ENCODE data around the gene CHPF2. TPM values are rescaled to one million over a fixed set of nuclear protein-coding genes. Genes with fewer than 3 reads are reported as not detected.

CHPF2 gene
- total RNA-seq, 4 donors from 2014 or later: 11.1 to 16.1 (median 14.1) TPM

DNA sequence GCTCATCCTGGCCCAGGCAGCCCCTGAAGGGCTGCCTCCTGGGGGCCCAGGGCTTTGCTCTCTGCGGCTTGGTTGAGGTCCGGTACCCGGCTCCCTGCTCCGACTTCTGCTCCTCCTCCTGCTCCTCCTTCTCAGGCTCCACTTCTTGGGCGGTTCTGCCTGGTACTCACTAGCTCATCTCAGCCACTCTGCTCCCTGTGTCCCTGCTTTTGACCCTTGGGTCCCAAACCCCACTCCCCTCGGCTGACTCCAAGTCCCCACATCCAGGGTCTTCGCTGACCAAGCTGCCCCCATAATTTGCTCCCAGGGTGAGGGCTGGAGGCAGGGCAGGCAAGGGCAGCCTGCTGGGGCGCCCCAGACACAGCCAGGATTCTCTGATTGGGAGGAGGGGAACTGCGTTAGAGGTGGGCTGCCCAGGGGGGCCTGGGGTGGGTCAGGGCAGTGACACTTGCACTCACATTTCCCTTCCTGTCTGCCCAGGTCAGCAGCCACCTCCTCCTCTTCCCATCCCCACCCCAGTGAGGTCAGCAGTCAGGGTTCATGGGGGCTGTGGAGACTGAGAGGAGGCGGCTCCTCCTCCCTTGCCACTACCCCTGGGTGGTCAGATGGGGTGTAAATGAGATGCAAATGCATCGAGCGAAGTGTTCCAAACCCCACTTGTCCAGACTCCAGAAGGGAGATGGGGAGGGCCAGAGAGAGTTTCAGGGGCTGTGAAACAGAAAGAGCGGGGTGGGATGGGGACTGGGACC is 14.0 kb downstream of the CHPF2 start:
- intact Hi-C loops (cut with DNase I; ENCODE audit: low total_unique reads): loop anchor here (2.0 to 10.0 kb wide), 7 partner anchors 19 to 881 kb away; partner anchors contain the start of genes ABCB8, ABCF2, FASTK and REPIN1
- peaks cover 0 to 17% of the 10 kb centered on the region in 2 donors for H3K36me3 ChIP-seq
- ATAC-seq (no peak), DNase-seq (peak in 1 of 2 donors; percentile 24)
- H3K27ac ChIP-seq: peak overlapping the region; percentile 92 to 100 (median 98)
- no peaks in the 10 kb centered on the region for H3K9me3 ChIP-seq
- H3K27me3 ChIP-seq: no peaks in the 10 kb centered on the region
- H3K4me3 ChIP-seq: peak overlapping the region; percentile 18 to 94 (median 64)
- peaks cover 60 to 67% of the 10 kb centered on the region in 2 donors for H3K4me1 ChIP-seq
- no peak for TF ChIP-seq POLR2A (IDR thresholded peaks at IDR 0.05)
- TF ChIP-seq, protein P1, sequence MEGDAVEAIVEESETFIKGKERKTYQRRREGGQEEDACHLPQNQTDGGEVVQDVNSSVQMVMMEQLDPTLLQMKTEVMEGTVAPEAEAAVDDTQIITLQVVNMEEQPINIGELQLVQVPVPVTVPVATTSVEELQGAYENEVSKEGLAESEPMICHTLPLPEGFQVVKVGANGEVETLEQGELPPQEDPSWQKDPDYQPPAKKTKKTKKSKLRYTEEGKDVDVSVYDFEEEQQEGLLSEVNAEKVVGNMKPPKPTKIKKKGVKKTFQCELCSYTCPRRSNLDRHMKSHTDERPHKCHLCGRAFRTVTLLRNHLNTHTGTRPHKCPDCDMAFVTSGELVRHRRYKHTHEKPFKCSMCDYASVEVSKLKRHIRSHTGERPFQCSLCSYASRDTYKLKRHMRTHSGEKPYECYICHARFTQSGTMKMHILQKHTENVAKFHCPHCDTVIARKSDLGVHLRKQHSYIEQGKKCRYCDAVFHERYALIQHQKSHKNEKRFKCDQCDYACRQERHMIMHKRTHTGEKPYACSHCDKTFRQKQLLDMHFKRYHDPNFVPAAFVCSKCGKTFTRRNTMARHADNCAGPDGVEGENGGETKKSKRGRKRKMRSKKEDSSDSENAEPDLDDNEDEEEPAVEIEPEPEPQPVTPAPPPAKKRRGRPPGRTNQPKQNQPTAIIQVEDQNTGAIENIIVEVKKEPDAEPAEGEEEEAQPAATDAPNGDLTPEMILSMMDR (IDR thresholded peaks at IDR 0.05 in 4 of 5, conservative IDR thresholded peaks at IDR 0.05 in 1 of 5): no peak
- in situ Hi-C loops (cut with MboI; ENCODE audit: low sequenced_read_pairs in 4 of 4): no loop called here

DNA sequence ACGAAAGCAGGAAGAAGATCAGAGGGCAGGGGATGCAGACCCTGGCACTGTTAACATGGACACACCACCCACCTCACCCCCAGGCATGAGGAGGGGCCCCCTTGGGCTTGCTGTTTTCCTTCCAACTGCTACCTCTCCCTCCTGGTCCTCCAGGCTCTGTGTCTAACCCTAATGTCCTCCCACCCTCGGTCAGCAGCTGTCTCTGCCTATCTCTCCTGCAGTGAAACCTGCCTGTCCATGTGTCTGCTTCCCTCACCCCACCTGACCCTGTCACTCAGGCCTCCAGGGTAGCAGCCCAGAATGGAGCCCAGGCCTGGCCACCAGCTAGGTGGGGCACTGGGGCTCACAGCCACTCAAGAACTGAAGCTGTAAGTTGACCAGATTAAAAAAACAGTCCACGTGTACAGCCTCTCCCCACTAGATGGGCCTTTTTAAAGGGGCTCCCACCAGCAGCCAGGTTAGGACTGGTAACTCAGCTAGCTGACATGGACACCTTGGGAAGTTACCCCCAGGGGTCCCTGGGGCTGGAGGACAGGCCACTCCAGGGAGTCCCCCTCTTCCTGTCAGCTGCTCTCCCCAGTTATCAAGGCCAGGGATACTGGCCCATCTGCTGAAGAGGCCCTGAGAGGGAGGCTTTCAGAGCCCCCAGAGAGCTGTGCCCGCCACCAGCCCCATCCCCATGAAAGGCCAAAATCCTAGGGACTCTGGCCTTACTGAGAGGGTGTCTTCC is 14.7 kb downstream of the CHPF2 start:
- peaks cover 57 to 70% of the 10 kb centered on the region in 2 donors for H3K4me1 ChIP-seq
- no peaks in the 10 kb centered on the region for H3K27me3 ChIP-seq
- H3K9me3 ChIP-seq: no peaks in the 10 kb centered on the region
- in situ Hi-C loops (cut with MboI; ENCODE audit: low sequenced_read_pairs in 4 of 4): no loop called here
- peak; percentile 70 to 76 for TF ChIP-seq POLR2A (IDR thresholded peaks at IDR 0.05)
- TF ChIP-seq, protein P1 (IDR thresholded peaks at IDR 0.05 in 4 of 5, conservative IDR thresholded peaks at IDR 0.05 in 1 of 5): no peak
- H3K36me3 ChIP-seq: peaks cover 0 to 9% of the 10 kb centered on the region in 2 donors
- H3K27ac ChIP-seq: peak overlapping the region; percentile 92 to 100 (median 98)
- intact Hi-C loops (cut with DNase I; ENCODE audit: low total_unique reads): loop anchor here (1.0 to 10.0 kb wide), 8 partner anchors 20 to 882 kb away; partner anchors contain the start of genes ABCB8, ABCF2, FASTK and REPIN1
- peak; percentile 57 to 60 for ATAC-seq
- peak; percentile 92 to 97 for DNase-seq
- peak overlapping the region; percentile 68 to 94 (median 85) for H3K4me3 ChIP-seq

DNA sequence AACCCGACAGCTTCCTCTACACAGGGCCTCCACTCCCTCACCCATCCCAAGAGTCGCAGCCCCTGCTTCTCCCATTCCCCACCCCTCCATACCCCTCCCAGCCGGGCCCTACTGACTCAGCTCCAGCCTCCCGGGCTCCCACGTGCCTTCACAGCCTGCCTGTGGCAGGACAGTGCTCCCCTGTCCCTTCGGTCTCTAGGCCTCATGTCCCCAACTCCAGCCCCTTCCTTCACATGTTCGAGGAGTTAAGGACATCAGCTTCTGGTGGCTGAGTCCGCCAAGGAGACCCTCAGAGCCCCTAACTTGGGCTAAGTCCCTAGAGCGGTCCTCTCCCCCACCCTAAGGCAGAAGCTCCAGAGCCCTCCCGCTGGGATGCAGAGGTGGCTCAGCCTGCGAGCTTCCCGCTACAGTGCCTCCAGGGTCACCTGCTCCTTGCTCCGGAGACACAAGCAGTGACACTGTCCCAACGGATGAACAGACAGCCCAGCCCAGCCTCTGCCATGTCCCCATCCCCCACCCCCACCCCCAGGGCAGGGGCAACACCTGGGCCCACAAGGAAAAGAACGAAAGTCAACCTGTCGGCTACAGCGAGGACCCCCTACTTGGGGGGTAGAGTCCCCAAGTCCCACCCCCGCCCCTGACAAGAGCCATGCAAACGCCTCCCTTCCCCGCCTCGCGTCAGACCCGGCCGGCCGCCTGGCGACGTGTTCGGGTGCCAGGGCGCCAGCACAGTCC is 15.5 kb downstream of the CHPF2 start:
- peaks cover 63 to 77% of the 10 kb centered on the region in 2 donors for H3K4me1 ChIP-seq
- H3K9me3 ChIP-seq: no peaks in the 10 kb centered on the region
- peak; percentile 68 to 70 for TF ChIP-seq POLR2A (IDR thresholded peaks at IDR 0.05)
- TF ChIP-seq, protein P1 (IDR thresholded peaks at IDR 0.05 in 4 of 5, conservative IDR thresholded peaks at IDR 0.05 in 1 of 5): no peak
- peak; percentile 29 to 37 for ATAC-seq
- peak overlapping the region; percentile 92 to 100 (median 98) for H3K27ac ChIP-seq
- H3K4me3 ChIP-seq: peak overlapping the region; percentile 68 to 94 (median 85)
- H3K27me3 ChIP-seq: no peaks in the 10 kb centered on the region
- in situ Hi-C loops (cut with MboI; ENCODE audit: low sequenced_read_pairs in 4 of 4) (no loop called here), intact Hi-C loops (cut with DNase I; ENCODE audit: low total_unique reads) (loop anchor here (1.0 to 10.0 kb wide), 8 partner anchors 21 to 883 kb away; partner anchors contain the start of genes ABCB8, ABCF2, FASTK and REPIN1)
- peak; percentile 77 to 81 for DNase-seq
- H3K36me3 ChIP-seq: peaks cover 0 to 2% of the 10 kb centered on the region in 2 donors

DNA sequence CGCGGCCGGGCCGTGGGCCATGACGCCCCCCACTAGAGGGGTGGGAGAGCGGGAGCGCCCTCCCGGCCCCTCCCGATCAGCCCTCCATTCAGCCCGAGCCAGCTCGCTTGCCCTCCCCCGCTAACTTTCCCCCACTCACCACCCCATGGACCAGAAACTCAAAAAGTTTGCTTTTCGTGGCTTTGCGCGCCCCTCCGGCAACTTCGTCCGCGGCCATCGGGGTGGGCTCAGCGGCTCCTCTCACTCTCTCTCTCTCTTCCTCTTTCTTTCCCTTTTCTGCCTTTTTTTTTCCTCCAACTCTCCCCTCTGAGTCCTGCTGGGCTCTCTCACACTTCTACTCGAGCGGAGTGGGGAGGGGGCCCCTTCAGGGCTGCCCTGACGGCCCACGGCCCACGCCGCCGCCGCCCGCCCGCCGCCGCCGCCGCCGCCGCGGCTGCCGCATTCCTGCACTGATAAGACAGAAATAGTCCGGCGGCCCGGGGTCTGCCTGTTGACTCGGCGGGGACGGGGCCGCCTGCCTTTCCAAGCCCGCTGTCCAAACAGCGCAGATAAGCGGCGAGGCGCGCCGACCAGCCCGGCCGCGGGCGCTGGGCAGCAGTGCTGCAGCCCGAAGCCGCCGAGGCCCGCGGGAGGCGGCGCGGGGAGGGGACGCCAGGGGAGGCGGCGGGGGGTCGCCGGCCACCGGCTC is 16.2 kb downstream of the CHPF2 start, which contains the start of gene SMARCD3:
SMARCD3 (minus strand) TSS at position 349 of the 688 bp plus-strand sequence; CDS start at position 217, 132 bp downstream.
- peak within 1 kb of the TSS; percentile 92 to 100 (median 98) for H3K27ac ChIP-seq
- H3K4me3 ChIP-seq: peak within 1 kb of the TSS; percentile 68 to 94 (median 85)
- intact Hi-C loops (cut with DNase I; ENCODE audit: low total_unique reads) (loop anchor here (5.0 to 10.0 kb wide), 5 partner anchors 166 to 884 kb away; partner anchors contain the start of genes ABCB8, FASTK, REPIN1 and TMUB1), in situ Hi-C loops (cut with MboI; ENCODE audit: low sequenced_read_pairs in 4 of 4) (no loop called here)
- DNase-seq (peak in 1 of 2 donors; percentile 67), ATAC-seq (peak; percentile 27 to 30)
- H3K4me1 ChIP-seq: peaks cover 64 to 77% of the 10 kb centered on the region in 2 donors
- H3K36me3 ChIP-seq: no peaks in the 10 kb centered on the region
- TF ChIP-seq POLR2A (IDR thresholded peaks at IDR 0.05): no peak
- TF ChIP-seq, protein P1 (IDR thresholded peaks at IDR 0.05 in 4 of 5, conservative IDR thresholded peaks at IDR 0.05 in 1 of 5): peak in 3 of 5 experiments; percentile 6 to 11 (median 11)
- no peaks in the 10 kb centered on the region for H3K27me3 ChIP-seq
- H3K9me3 ChIP-seq: no peaks in the 10 kb centered on the region

Data from gastrocnemius medialis (tissue), 4 donors.